Myocyte (in vitro differentiated cells): Measurements from ENCODE around the gene SCRG1. TPM values are rescaled to one million over a fixed set of nuclear protein-coding genes. Genes with fewer than 3 reads are reported as not detected.

ENCODE experiments used
- DNase-seq: peaks from one replicate; pipeline ENCODE4 v3.0.0-alpha.2; 2012; ENCODE audit warnings: low read depth
- polyA plus RNA-seq: library from polyadenylated mRNA; unstranded; fragments of >200 nt; gene quantifications from one replicate; pipeline ENCODE4 v1.2.1, GENCODE V29; 2012; ENCODE audit warnings: missing spikeins
- total RNA-seq: library from RNA; depleted of rRNA; stranded (reverse); fragments of >200 nt; gene quantifications from 2 replicates; pipeline ENCODE4 v1.2.3, GENCODE V29; 2014

The SCRG1 gene
- 0.21 TPM in 1 of 2 replicates, not detected in the other for total RNA-seq
- 0.58 TPM for polyA plus RNA-seq

GRCh38 chr4:173398779-173399415 lies at the start of gene SCRG1:
Gene SCRG1 (minus strand): TSS chr4:173399116. CDS start chr4:173391414, 7,702 bp downstream.
- no peak for DNase-seq

- DNase-seq, result peak; percentile 94
These were observed 49.2 kb upstream of the SCRG1 start for GRCh38 chr4:173448103-173448502.

DNA sequence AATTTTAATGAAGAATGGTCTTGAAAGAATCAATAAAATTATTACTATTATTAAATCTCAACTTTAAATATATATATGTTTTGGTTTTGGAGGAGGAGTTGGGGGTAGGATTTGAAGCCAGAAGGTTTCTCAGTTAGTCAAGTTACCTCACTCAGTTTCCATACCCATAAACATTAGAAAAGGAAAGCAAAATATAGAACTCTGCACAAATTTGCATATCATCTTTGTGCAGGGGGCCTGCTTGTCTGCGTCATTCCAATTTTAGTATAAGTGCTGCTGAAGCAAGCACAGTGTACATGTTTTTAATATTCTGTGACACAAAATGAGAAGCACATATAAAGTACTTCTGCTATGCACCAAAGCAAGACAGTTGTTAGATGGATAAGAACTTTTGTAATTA lies 47.5 kb upstream of the SCRG1 start:
- DNase-seq, result no peak

GRCh38 chr4:173443121-173443520 lies 44.2 kb upstream of the SCRG1 start:
- no peak for DNase-seq

GRCh38 chr4:173442223-173442932 lies 43.5 kb upstream of the SCRG1 start:
- no peak for DNase-seq

- no peak for DNase-seq
These were observed 42.0 kb upstream of the SCRG1 start for GRCh38 chr4:173440888-173441287.

GRCh38 chr4:173436771-173437265 lies 37.9 kb upstream of the SCRG1 start:
- DNase-seq, result no peak

- DNase-seq, result peak; percentile 40
These were observed 37.2 kb upstream of the SCRG1 start for GRCh38 chr4:173436149-173436579.

GRCh38 chr4:173434231-173434630 lies 35.3 kb upstream of the SCRG1 start:
- DNase-seq, result no peak

GRCh38 chr4:173433447-173433846 lies 34.5 kb upstream of the SCRG1 start:
- no peak for DNase-seq

DNA sequence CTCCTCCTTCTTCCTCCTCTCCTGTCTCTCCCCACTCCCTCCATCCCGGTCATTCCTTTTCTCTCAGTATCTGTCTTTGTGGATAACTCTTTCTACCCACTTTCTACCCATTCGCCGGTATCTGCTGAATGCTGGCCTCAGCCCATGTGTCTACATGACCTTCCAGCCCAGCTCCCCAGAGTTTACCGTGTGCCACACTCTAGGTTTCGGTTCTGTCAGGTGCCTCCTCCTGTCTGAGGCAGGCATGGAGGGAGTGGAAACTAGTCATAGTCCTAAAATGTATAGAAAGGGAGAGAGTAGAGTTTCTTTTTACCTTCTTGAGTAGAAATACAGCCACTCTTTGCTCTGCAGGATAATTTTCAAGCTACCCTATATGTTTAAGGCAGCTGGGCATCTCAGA lies 33.5 kb upstream of the SCRG1 start:
- no peak for DNase-seq

DNA sequence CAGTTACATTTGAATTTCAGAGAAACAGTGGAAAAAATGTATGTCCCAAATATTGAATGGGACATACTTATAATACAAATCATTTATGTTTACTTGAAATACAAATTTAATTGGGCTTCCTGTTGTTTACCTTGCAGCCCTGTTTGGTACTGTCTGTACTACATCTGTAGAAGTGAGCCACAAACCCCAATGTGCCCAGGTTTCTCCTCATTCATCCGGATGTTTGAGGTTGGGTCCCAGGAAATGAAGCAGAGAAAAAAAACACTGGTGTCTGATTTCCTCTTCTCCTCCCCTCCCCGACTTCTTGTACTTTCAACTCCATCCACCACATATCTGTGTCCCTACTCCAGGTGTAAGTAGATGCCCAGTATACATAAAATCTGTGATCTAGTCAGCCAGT lies 27.1 kb upstream of the SCRG1 start:
- no peak for DNase-seq

DNA sequence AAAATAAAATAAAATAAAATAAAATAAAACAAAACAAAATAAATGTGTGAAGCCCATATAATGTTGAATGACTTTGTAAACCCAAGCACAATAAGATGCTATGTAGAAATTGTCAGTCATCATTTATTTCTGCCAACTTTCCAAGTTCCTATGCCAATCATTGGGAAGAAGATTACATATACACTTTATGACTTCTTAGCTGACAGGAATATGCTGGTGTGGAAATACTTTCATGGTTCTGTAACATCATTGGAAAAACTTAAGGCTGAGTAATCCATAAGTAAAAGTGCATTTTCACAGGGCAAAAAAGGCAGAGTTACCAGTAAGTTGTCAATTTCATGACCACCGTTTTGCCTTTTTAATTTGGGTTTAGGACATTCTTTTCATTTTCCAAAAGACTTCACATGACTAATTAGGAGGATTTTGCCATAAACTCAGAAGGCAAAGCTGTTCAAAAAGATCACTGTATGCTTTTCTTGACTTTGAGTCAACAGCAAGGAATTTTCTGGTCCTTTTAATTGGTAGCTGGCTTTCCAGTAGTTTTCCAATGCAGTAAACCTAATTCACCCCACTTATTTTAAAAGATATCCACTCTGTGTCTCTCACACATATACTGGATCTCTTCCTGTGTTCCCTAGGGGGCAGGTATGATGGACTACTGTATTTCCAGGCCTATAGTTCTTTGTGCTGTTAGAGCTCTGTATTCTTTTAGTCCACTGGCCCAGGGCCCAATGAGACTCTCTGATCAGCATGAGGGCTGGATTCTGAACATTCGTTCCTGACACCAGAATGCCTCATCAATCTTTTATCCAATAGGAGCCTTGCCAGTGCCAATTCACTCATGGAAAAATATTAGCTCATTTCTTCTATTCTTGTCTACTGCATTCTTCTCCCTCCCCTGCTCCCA lies 26.2 kb upstream of the SCRG1 start:
- peak; percentile 78 for DNase-seq

- peak; percentile 40 for DNase-seq
These were observed 21.9 kb upstream of the SCRG1 start for GRCh38 chr4:173420801-173421200.

DNA sequence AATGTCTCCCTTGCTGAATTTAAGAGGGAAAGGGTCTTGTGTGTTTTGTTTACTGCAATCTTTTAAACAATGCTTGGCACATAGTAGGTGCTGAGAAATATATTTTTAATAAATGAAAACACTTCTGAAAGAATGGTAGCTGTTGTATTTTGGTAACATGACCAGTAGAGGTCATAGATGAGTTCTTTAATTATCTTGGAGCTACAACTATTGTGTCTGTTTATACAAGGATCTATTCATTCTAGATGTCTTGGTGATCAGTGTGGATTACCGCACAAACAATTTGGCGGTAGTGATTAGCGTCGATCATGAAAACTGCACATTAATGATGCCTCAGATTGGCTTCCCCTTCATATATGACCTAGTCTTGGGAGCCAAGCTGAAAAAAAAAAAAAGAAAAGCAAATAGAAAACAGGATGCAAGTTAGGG lies 21.4 kb upstream of the SCRG1 start:
- DNase-seq, result peak; percentile 59

- no peak for DNase-seq
These were observed 19.7 kb upstream of the SCRG1 start for GRCh38 chr4:173418639-173419038.

GRCh38 chr4:173417833-173418232 lies 18.9 kb upstream of the SCRG1 start:
- no peak for DNase-seq

DNA sequence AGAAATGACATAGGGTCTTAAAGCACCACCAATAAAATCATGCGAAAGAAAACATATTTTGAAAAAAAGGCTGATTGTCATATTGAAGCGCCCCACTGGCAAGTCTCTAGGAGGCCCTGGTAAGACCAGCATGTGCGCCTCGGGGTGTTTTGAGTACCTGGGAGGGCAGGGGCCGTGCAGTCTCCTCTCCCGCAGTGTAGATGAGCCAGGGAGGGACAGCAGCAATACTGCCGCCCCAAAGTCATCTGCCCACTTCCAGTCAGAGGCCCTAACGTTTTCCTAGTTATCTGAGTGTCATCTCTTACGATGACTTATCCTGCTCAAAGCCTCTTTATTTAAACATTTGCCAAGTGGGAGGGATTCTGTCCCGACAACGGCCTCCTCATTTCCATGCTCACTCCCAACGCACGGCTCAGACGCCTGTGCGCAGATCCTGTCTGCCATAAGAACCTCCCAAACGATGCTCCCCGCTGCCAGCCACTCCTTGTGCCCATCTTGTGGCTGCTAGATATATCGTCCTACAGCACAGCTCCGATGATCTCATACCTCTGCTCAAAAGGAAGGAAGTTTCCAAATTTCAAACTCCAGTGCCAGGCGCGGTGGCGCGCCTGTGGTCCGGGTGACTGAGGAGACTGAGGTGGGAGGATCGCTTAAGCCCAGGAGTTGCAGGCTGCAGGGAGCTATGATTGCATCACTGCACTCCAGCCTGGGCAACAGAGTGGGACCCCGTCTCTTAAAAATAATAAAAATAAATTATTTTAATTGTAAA lies 17.2 kb upstream of the SCRG1 start:
- no peak for DNase-seq

DNA sequence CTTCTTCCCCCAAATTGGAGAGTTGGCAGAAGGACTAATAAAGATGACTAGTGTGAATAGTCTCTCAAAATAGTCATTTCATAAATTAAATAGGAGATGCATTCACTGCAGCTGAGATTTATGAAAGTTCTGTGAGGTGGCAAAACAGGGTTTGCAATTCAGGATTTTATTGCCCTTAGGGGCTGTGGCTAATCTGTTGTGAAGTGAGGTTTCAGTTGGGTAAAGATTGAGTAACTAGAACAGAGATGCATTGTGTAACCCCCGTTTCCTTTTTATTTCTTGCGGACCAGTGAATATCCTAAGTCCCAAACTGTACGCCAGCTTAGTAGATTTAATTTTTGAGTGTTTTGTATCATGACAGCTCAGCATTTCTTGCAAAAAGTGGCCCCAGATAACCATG lies 16.2 kb upstream of the SCRG1 start:
- no peak for DNase-seq

DNA sequence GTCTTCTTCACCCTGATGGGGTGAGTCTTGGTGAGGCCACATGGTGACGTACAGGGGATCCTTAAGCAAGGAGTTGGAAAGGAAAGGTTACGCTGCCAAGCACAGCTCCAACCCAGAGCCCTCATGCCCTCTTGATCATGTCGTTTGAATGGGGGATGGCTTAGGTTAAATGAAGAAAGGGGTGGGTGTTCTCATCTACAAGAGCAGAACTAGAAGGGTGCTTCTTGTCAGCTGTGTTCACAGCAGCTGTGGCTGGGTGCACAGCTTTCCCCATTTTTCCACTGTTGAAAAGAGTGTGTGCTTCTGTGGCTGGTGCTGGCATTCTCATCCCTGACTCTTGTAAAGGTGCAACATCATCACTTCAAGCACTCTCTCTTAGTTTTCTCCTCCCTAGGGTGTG lies 15.5 kb upstream of the SCRG1 start:
- no peak for DNase-seq

- DNase-seq, result no peak
These were observed 14.1 kb upstream of the SCRG1 start for GRCh38 chr4:173413036-173413435.
